Ishikawa (cell line): ENCODE results near the gene OLFML2A.

Experiments
- CEBPB ChIP-seq: IDR thresholded peaks from 2 replicates; pipeline ENCODE4 v1.6.1; 2012
- CREB1 ChIP-seq: IDR thresholded peaks from 2 replicates; pipeline ENCODE4 v1.6.1; 2012; ENCODE audit warnings: low read depth
- EGR1 ChIP-seq: IDR thresholded peaks from 2 replicates; pipeline ENCODE4 v1.6.1; 2012
- EP300 ChIP-seq: IDR thresholded peaks from 2 replicates; pipeline ENCODE4 v1.6.1; 2012; ENCODE audit warnings: borderline replicate concordance
- FOXM1 ChIP-seq: IDR thresholded peaks from 2 replicates; pipeline ENCODE4 v1.6.1; 2012; ENCODE audit warnings: low read depth, borderline replicate concordance
- MAX ChIP-seq: IDR thresholded peaks from 2 replicates; pipeline ENCODE4 v1.6.1; 2012
- NFIC ChIP-seq: IDR thresholded peaks from 2 replicates; pipeline ENCODE4 v1.6.1; 2012
- RAD21 ChIP-seq: IDR thresholded peaks from 2 replicates; pipeline ENCODE4 v1.6.1; 2012; ENCODE audit warnings: low read depth
- REST ChIP-seq: IDR thresholded peaks from 2 replicates; pipeline ENCODE4 v1.6.1; 2012; ENCODE audit warnings: low read depth, mild to moderate bottlenecking
- TAF1 ChIP-seq: IDR thresholded peaks from 2 replicates; pipeline ENCODE4 v1.6.1; 2012; ENCODE audit warnings: low read depth, mild to moderate bottlenecking
- TCF12 ChIP-seq: IDR thresholded peaks from 2 replicates; pipeline ENCODE4 v1.6.1; 2012; ENCODE audit warnings: low read depth
- TEAD4 ChIP-seq: IDR thresholded peaks from 2 replicates; pipeline ENCODE4 v1.6.1; 2012
- USF1 ChIP-seq: IDR thresholded peaks from 2 replicates; pipeline ENCODE4 v1.6.1; 2012
- YY1 ChIP-seq: IDR thresholded peaks from 2 replicates; pipeline ENCODE4 v1.6.1; 2012; ENCODE audit warnings: low read depth
- ZBTB7A ChIP-seq: IDR thresholded peaks from 2 replicates; pipeline ENCODE4 v1.6.1; 2012; ENCODE audit warnings: low read depth

The OLFML2A gene

GRCh38 chr9:124774129-124774978 is 2.6 kb upstream of the OLFML2A start:
- TF ChIP-seq TAF1 (no peak), RAD21 (peak; percentile 92)

- TF ChIP-seq USF1 (no peak), CEBPB (no peak), MAX (no peak), EGR1 (no peak), EP300 (no peak), ZBTB7A (no peak; the same call in 1 of the 2 replicates), FOXM1 (no peak)
Measured at GRCh38 chr9:124776618-124776953, 347 bp upstream of the OLFML2A start.

- no peak for TF ChIP-seq YY1
- no peak for TF ChIP-seq MAX
- TF ChIP-seq NFIC: no peak
- TF ChIP-seq USF1: no peak
- no peak for TF ChIP-seq TCF12
- no peak for TF ChIP-seq REST
- TF ChIP-seq EP300: no peak
- no peak for TF ChIP-seq FOXM1
- no peak for TF ChIP-seq CEBPB
- TF ChIP-seq CREB1: no peak
- no peak for TF ChIP-seq TEAD4
- no peak for TF ChIP-seq RAD21
- TF ChIP-seq TAF1: no peak
Measured at GRCh38 chr9:124778575-124779367, 1.8 kb downstream of the OLFML2A start.

- TF ChIP-seq EP300 (no peak), FOXM1 (no peak), CEBPB (no peak), REST (no peak), CREB1 (no peak), RAD21 (no peak), ZBTB7A (no peak)
Measured at GRCh38 chr9:124779368-124780059, 2.6 kb downstream of the OLFML2A start.

GRCh38 chr9:124780060-124780756 is 3.3 kb downstream of the OLFML2A start:
- TF ChIP-seq CREB1 (no peak), NFIC (no peak), MAX (no peak), REST (no peak), FOXM1 (no peak), EP300 (no peak), ZBTB7A (no peak), YY1 (no peak), TEAD4 (no peak), RAD21 (no peak), EGR1 (no peak), TCF12 (no peak), USF1 (no peak), CEBPB (no peak), TAF1 (no peak)
